H9 (cell line): Measurements from ENCODE around the gene ANAPC10. TPM values are rescaled to one million over a fixed set of nuclear protein-coding genes. Genes with fewer than 3 reads are reported as not detected.

Source experiments
- DNase-seq: peaks from one replicate; pipeline ENCODE4 v3.0.0-alpha.2; 2017
- H2AFZ ChIP-seq: one replicate; pipeline ENCODE4 v1.6.1; 2013; ENCODE audit warnings: mild to moderate bottlenecking, low read length, control low read depth, moderate library complexity
- H2AK5ac ChIP-seq: 2 replicates; pipeline ENCODE4 v1.6.1; 2013; ENCODE audit warnings: low read length, control low read depth, mixed read lengths; ENCODE audit not compliant: insufficient read length
- H2BK120ac ChIP-seq: one replicate; pipeline ENCODE4 v1.6.1; 2013; ENCODE audit warnings: low read depth, mild to moderate bottlenecking, low read length, control low read depth, inconsistent platforms; ENCODE audit not compliant: poor library complexity, severe bottlenecking
- H2BK12ac ChIP-seq: 2 replicates; pipeline ENCODE4 v1.6.1; 2013; ENCODE audit warnings: low read length, control low read depth, mixed read lengths, low read depth; ENCODE audit not compliant: insufficient read length
- H2BK15ac ChIP-seq: 2 replicates; pipeline ENCODE4 v1.6.1; 2013; ENCODE audit warnings: low read depth, low read length, control low read depth
- H2BK20ac ChIP-seq: one replicate; pipeline ENCODE4 v1.6.1; 2013; ENCODE audit warnings: low read depth, mild to moderate bottlenecking, low read length, control low read depth, inconsistent platforms; ENCODE audit not compliant: poor library complexity, severe bottlenecking
- H2BK5ac ChIP-seq: 2 replicates; pipeline ENCODE4 v1.6.1; 2013; ENCODE audit warnings: low read length, control low read depth, mixed read lengths; ENCODE audit not compliant: insufficient read length
- H3K14ac ChIP-seq: 2 replicates; pipeline ENCODE4 v1.6.1; 2013; ENCODE audit warnings: low read length, control low read depth; ENCODE audit not compliant: insufficient read depth
- H3K18ac ChIP-seq: 2 replicates; pipeline ENCODE4 v1.6.1; 2013; ENCODE audit warnings: low read depth, mild to moderate bottlenecking, mixed read lengths, low read length, control low read depth; ENCODE audit not compliant: insufficient read length
- H3K23ac ChIP-seq: 2 replicates; pipeline ENCODE4 v1.6.1; 2013; ENCODE audit warnings: low read length, control low read depth, mixed read lengths, low read depth; ENCODE audit not compliant: insufficient read length
- H3K23me2 ChIP-seq: 2 replicates; pipeline ENCODE4 v1.6.1; 2013; ENCODE audit warnings: low read depth, mild to moderate bottlenecking, mixed read lengths, low read length, control low read depth; ENCODE audit not compliant: insufficient read length, poor library complexity, severe bottlenecking
- H3K27ac ChIP-seq: 2 replicates; pipeline ENCODE4 v1.5.1; 2013; ENCODE audit warnings: low read length, control low read depth, mixed read lengths, low read depth; ENCODE audit not compliant: insufficient read length
- H3K27me3 ChIP-seq: 2 replicates; pipeline ENCODE4 v1.6.1; 2013; ENCODE audit warnings: low read length, control low read depth, inconsistent platforms; ENCODE audit not compliant: insufficient read depth
- H3K4ac ChIP-seq: 2 replicates; pipeline ENCODE4 v1.6.1; 2013; ENCODE audit warnings: low read depth, mild to moderate bottlenecking, control low read depth, inconsistent platforms, low read length, moderate library complexity
- H3K4me1 ChIP-seq: 2 replicates; pipeline ENCODE4 v1.6.1; 2013; ENCODE audit warnings: low read length, control low read depth, inconsistent platforms; ENCODE audit not compliant: insufficient read depth
- H3K4me2 ChIP-seq: 2 replicates; pipeline ENCODE4 v1.6.1; 2013; ENCODE audit warnings: low read length, control low read depth, mixed read lengths; ENCODE audit not compliant: insufficient read length, insufficient read depth
- H3K56ac ChIP-seq: 2 replicates; pipeline ENCODE4 v1.6.1; 2013; ENCODE audit warnings: low read depth, mild to moderate bottlenecking, mixed read lengths, low read length, control low read depth; ENCODE audit not compliant: insufficient read length
- H3K79me1 ChIP-seq: 2 replicates; pipeline ENCODE4 v1.6.1; 2013; ENCODE audit warnings: low read depth, mild to moderate bottlenecking, moderate library complexity, low read length, control low read depth, inconsistent platforms; ENCODE audit not compliant: insufficient read depth, poor library complexity, severe bottlenecking
- H3K79me2 ChIP-seq: 2 replicates; pipeline ENCODE4 v1.6.1; 2013; ENCODE audit warnings: low read length, control low read depth, inconsistent platforms; ENCODE audit not compliant: insufficient read depth
- H3K9ac ChIP-seq: 2 replicates; pipeline ENCODE4 v1.6.1; 2013; ENCODE audit warnings: low read length, control low read depth, mixed read lengths; ENCODE audit not compliant: insufficient read length; ENCODE audit errors: extremely low read depth
- H3K9me3 ChIP-seq: one replicate; pipeline ENCODE4 v1.6.1; 2013; ENCODE audit warnings: low read depth, low read length, inconsistent platforms; ENCODE audit not compliant: control insufficient read depth
- H3T11ph ChIP-seq: one replicate; pipeline ENCODE4 v1.6.1; 2013; ENCODE audit warnings: mild to moderate bottlenecking, low read length, control low read depth, inconsistent platforms
- H4K20me1 ChIP-seq: one replicate; pipeline ENCODE4 v1.6.1; 2013; ENCODE audit not compliant: control insufficient read depth, insufficient read length, insufficient read depth
- H4K5ac ChIP-seq: 2 replicates; pipeline ENCODE4 v1.6.1; 2013; ENCODE audit warnings: low read depth, mild to moderate bottlenecking, mixed read lengths, low read length, control low read depth; ENCODE audit not compliant: insufficient read length
- H4K8ac ChIP-seq: replicated peaks from 2 replicates; pipeline ENCODE4 v1.6.1; 2013; ENCODE audit warnings: low read length, control low read depth, mixed read lengths, low read depth; ENCODE audit not compliant: insufficient read length
- H4K91ac ChIP-seq: 2 replicates; pipeline ENCODE4 v1.6.1; 2013; ENCODE audit warnings: low read depth, mild to moderate bottlenecking, moderate library complexity, mixed read lengths, low read length, control low read depth; ENCODE audit not compliant: insufficient read length
- H3K27ac Mint-ChIP-seq, 3 experiments: 2 replicates in 2 of 3; 3 replicates in 1 of 3; pipeline ENCODE4 v1.8.0; 2020 to 2021; ENCODE audit warnings: mixed read lengths in 3 of 3, mild to moderate bottlenecking in 1 of 3, moderate library complexity in 1 of 3
- H3K27me3 Mint-ChIP-seq: 2 replicates; pipeline ENCODE4 v1.8.0; 2021; ENCODE audit warnings: low read depth, mild to moderate bottlenecking, moderate library complexity, mixed read lengths
- H3K36me3 Mint-ChIP-seq, 3 experiments: 2 replicates in 2 of 3; 3 replicates in 1 of 3; pipeline ENCODE4 v1.8.0; 2020 to 2021; ENCODE audit warnings: low read depth in 3 of 3, mixed read lengths in 3 of 3; ENCODE audit not compliant: insufficient read depth in 1 of 3
- H3K4me1 Mint-ChIP-seq, 2 experiments: 2 replicates each; pipeline ENCODE4 v1.8.0; 2020; ENCODE audit warnings: mixed read lengths in 2 of 2
- H3K4me3 Mint-ChIP-seq, 2 experiments: 2 replicates in 1 of 2; 3 replicates in 1 of 2; pipeline ENCODE4 v1.8.0; 2020 to 2021; ENCODE audit warnings: mild to moderate bottlenecking in 2 of 2, mixed read lengths in 2 of 2, moderate library complexity in 1 of 2
- H3K9me3 Mint-ChIP-seq, 2 experiments: 2 replicates in 1 of 2; 3 replicates in 1 of 2; pipeline ENCODE4 v1.8.0; 2020; ENCODE audit warnings: mild to moderate bottlenecking in 2 of 2, mixed read lengths in 2 of 2, moderate library complexity in 1 of 2
- CTCF ChIP-seq: fragments of 200-600 bp; sonication (generic); conservative IDR thresholded peaks from 3 replicates; pipeline ENCODE4 v1.8.0; 2021; ENCODE audit warnings: antibody characterized with exemption, mild to moderate bottlenecking
- WGBS: extraction: QIAGEN DNeasy Blood & Tissue Kit; methylation state at CpG from one replicate; pipeline ENCODE4 v1.1.7; 2013; ENCODE audit warnings: missing lambda C conversion rate, low lambda C conversion rate, mixed read lengths; ENCODE audit not compliant: insufficient read length; ENCODE audit errors: extremely low coverage; 5-methylcytosine and 5-hydroxymethylcytosine counted together
- total RNA-seq: library from RNA; stranded (reverse); gene quantifications from 2 replicates; pipeline ENCODE4 v1.2.1, GENCODE V29; 2021

The ANAPC10 gene
- total RNA-seq, 1 experiment from 2014 or later, result 25.3 TPM

DNA sequence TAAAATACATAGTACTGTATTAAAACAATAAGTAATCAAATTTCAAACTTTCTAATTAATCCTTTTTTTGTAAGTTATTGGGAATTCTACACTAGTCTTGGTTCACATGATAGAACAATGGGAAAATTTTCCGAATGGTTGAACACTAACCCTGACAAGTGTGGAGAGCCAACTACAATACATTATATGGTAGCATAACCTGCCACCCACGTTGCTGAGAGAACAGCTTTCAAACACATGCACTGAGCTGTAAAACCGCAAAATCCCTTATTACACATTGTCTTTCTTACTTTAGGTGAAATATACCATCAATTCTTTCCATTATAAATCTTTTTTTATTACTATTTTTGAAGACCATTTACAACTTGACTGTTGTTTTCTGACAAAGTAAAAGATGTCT is 54.7 kb downstream of the ANAPC10 start:
- TF ChIP-seq CTCF, result no peak
- Histone ChIP-seq H2BK5ac (no peak overlapping the region), H2BK12ac (no peak overlapping the region), H3K23ac (no peak overlapping the region), H3T11ph (no peak overlapping the region), H3K27me3 (no peaks in the 10 kb centered on the region), H4K8ac (no peak overlapping the region), H3K4me1 (no peaks in the 10 kb centered on the region), H3K27ac (no peak overlapping the region), H2BK20ac (no peak overlapping the region), H4K5ac (no peak overlapping the region), H3K4me2 (no peak overlapping the region), H3K9me3 (no peaks in the 10 kb centered on the region), H4K20me1 (no peaks in the 10 kb centered on the region), H3K79me2 (no peaks in the 10 kb centered on the region), H3K56ac (no peak overlapping the region), H3K9ac (no peak overlapping the region), H2BK120ac (no peak overlapping the region), H3K79me1 (peaks cover 3% of the 10 kb centered on the region), H2AK5ac (no peak overlapping the region), H2BK15ac (no peak overlapping the region), H3K4ac (no peak overlapping the region), H4K91ac (no peak overlapping the region), H3K18ac (no peak overlapping the region), H3K14ac (no peak overlapping the region), H2AFZ (no peak overlapping the region), H3K23me2 (no peaks in the 10 kb centered on the region)
- peaks cover 0 to 4% (median 0%) of the 10 kb centered on the region in 3 experiments; a peak in 2 of 7 replicates for H3K36me3 Mint-ChIP-seq
- no CpG with 5 or more reads among the region's 3 CpGs for WGBS
- no peaks in the 10 kb centered on the region for H3K4me1 Mint-ChIP-seq
- H3K4me3 Mint-ChIP-seq, result no peak overlapping the region
- H3K27me3 Mint-ChIP-seq, result no peaks in the 10 kb centered on the region
- no peak for DNase-seq
- H3K9me3 Mint-ChIP-seq, result no peaks in the 10 kb centered on the region
- no peak overlapping the region for H3K27ac Mint-ChIP-seq
